CD4-positive, alpha-beta T cell treated with Interleukin-12 subunit alpha and Interleukin-12 subunit beta, for 1 hour (primary cell): ENCODE data around the gene GARIN5A.

Source experiments
- DNase-seq: peaks from one replicate; pipeline ENCODE4 v3.0.0-alpha.2; 2020

GARIN5A gene

DNA sequence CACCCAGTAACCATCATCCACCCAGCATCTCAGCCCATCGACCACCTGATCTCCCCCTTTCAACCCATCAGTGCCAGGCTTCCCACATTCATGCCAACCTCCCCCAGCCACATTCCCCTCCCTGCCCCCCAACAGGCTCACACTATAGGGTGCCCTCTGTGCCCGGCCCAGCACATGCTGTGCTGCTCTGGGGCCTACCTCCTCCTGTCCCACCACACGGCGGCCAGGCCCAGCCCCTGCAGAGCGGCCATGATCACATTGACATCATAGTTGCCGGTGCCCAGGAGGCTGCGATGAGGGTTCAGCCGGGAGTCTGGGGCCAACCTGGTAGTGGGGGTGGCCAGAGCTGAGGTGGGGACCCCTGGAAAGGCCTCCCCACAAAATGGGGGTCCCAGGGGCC is 30.7 kb upstream of the GARIN5A start:
- DNase-seq = no peak

DNA sequence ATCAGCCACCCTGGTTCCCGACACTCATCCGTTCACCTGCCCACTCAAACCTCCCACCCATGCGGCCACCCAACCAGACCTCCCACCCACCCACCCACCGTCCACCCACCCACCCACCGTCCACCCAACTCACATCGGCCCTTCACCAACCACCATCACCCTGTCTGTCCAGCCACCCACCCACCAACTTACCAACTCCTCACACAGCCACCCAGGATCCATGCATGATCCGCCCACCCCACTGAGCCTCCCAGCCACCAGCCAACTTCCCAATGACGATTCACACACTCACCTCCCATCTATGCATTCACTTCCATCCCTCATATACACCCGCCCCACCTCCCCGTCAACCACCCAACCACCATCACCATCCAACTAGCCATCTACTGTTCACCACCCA is 30.1 kb upstream of the GARIN5A start:
- no peak for DNase-seq

DNA sequence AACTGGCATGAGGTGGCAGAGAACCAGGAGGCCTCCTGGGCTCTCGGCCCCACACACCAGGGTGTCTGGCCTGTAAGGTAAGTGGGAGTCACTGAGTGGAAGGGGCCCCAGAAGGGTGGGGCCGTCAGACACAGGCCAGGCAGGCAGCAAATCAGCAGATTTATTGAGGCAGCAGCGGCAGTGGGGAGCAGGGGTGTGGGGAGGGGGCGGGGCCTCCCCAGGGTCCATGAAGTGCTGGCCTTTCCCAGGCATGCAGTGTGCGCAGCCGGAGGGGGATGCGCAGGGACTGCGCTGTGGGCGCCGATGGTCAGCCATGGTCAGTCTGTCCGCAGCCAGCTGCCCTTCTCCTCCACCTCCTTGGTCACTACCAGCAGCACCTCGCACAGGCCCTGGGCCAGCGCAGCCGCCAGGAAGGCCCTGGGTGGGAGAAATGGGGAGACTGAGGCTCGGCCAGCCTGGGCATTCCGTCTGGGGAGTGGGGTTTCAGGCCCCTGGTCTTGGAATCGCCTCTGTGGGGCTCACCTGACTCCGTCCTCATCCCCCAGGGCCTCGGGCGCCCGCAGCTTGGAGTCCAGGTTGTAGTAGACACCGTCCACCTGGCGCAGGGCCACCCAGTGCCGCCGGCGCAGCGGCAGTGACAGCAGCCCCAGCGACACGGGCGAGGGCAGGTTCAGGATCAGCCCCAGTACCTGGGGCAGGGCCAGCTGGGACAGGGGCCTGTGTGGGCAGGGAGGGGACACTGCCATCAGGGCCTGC is 29.4 kb upstream of the GARIN5A start:
- DNase-seq = no peak

DNA sequence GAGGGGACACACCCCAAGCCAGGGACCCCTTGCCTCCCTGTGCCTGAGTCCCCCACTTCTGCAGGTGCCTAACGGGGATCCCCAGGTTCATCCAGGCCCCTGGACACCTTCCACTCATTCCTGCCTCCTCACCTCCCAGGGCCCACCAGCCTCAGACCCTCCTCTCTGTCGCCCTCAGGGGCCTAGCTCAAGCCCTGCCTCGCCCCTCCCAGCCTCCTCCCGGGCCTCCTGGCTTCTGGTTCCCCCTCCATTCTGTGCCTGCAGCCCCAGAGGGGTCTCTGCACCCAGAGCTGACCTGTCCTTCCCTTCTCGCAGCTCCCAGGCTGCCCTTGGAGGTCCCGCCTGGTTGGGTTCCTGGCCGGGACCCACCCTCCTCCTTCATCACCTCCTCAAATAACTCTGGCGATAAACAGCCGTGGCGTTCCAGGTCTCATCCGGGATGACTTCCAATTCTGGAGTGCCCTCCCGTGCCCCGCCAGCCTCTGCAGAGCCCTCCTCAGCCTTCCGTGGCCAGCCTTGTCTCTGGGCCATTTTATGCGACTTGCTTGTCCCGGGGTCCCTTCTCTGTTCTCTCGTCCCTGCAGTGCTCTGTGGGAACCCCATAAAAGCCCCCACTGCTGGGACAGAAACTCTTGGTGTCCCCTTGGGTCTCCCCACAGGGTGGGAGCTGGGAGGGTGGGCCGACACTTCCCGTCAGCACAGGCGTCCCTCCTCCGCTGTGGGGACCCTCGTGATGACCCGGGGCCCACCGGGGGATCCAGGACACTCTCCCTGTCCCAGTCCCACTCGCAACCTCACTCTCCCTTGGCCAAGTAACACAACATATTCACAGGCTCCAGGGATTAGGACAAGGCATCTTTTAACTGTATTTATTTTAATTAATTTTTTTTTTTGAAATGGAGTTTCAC is 25.2 kb upstream of the GARIN5A start:
- no peak for DNase-seq

DNA sequence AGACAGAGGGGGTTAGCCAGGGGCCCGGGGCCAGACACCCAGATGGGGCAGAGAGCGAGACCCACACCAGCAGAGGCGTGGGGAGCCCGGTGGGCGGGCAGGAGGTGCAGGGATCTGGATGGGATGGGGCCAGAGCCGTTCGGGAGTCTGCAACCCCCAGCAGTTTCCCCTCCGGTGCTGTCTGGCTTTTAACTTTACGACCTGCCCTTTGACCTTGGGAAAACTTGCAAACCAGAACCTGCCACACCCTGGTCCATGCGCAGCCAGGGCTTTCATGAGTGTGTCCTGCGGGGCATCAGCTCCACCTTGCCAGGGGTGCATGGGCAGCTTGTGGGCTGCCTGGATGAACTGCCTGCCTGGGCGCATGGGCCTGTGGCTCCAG is 24.5 kb upstream of the GARIN5A start:
- no peak for DNase-seq

DNA sequence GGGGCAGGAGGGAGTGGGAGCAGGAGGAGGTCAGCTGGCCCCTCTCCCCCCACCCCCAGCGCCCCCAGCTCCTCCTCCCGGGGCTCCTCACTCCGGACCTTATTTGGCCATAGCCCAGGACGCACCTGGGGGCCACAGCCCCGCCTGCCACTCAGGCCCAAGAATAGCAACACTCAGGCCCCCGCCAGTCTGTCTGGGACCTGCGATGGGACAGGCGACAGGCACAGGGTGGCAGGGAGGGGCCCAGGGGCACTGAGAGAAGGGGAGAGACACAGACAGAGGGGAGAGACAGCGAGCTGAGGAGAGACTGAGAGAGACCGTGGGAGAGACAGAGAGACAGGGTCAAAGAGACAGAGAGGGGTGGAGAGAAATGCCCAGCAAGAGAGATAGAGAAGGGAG is 24.1 kb upstream of the GARIN5A start:
- DNase-seq = no peak

DNA sequence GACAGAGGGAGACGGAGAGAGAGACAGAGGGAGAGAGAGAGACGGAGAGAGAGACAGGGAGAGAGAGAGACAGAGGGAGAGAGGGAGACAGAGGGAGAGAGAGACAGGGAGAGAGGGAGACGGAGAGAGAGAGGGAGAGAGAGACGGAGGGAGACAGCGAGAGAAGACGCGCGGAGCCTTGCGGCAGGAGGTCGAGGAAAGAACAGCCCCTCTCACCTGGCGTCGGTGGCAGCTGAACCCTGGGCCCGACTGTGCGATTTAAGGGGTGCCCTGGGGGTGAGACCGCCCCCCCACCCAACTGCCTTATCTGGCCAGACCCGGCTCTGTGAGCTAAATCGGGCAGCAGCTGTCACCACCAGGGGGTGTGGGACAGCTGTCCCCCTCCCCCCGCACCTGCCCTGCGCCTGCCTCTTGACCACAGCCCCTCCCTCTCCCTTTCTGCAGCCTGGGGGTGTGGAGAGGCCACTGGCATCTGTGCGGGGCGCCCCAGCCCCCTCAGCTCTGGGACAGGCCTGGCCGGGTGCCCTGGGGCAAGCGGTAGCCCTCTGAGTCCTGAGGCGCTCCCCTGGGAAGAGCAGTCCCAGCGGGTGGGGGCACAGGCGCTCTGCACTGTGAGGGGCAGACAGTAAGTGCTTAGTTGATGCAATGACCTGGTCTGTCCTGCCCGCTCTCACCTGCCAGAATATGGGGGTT is 23.6 kb upstream of the GARIN5A start:
- no peak for DNase-seq

DNA sequence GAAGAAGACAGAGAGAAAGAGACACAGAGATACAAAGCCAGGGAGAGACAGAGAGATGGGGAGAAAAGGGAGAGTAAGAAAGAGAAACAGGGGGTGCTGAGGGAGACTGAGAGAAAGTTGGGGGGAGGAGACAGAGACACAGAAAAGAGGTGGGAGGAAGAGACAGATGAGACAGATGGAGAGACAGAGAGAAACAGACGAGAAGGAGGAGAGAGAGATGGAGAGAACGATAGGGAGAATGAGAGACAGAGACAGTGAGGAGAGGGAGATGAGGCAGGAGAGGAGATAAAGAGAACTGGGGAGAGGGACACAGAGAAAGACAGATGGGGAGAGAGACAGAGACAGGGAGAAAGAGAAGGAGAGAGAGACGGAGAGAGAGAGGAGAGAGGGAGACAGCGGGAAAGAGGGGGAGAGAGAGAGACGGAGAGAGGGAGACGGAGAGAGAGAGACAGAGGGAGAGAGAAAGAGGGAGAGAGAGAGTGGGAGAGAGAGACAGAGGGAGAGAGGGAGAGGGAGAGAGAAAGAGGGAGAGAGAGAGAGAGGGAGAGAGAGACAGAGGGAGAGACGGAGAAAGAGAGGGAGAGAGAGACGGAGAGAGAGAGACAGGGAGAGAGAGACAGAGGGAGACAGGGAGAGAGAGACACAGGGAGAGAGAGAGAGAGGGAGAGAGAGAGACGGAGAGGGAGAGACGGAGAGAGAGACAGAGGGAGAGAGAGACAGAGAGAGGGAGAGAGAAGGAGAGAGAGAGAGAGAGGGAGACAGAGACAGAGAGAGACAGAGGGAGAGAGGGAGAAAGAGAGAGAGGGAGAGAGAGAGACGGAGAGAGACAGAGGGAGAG is 21.8 kb upstream of the GARIN5A start:
- DNase-seq = no peak

DNA sequence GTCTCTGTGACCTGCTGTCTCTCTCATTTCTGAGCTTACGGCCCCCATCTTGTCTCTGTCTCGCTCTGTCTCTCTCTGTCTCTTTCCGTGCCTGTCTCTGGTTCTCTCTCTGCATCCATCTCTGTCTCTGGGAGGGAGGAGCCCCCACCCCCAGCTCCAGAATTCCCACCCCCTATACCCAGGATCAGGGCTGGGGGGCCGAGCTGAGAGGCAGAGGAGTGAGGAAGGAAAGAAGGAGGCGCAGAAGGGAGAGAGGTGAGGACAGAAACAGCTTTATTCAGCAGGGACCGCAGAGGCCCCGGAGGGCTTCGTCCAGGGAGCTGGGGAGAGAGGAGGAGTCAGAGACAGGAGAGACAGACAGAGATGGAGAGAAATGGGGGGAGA is 20.4 kb upstream of the GARIN5A start:
- DNase-seq = no peak

DNA sequence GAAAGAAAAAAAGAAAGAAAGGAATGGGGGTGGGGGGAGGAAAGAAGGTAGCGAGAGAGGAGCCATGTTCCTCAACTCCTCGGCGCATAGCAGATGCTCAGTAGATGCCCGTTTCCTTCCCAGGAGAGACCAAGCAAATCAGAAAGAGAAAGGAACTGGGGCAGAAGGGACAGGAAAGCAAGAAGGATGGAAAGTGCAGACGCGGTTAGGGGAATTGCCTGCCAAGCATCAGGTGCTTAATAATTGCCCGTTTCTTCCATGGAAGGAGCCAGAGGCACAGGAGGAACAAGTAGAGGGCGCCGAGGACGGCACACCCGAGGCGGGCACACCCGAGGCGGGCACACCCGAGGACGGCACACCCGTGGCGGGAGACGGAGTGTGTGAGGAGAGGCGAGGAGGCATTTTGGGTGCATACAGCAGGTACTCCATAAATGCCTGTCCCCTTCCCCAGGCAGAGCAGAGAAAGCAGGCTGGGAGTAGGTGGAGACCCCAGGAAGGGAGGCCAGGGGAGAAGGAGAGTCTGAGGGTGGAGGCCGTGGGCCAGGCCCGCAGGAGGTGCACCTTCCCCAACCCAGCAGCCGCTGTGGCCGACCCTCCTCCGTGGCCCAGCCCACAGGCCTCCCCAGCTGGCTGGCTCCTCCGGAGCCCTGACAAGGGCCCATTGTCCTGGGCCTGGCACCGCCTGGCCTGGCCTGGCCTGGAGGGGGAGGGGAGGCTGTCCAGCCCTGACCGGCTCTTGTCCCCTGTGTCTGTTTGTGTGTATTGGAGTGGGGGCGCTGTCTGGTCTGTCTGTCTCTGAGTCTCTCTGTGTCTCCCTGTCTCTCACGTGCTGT is 19.8 kb upstream of the GARIN5A start:
- DNase-seq = no peak

DNA sequence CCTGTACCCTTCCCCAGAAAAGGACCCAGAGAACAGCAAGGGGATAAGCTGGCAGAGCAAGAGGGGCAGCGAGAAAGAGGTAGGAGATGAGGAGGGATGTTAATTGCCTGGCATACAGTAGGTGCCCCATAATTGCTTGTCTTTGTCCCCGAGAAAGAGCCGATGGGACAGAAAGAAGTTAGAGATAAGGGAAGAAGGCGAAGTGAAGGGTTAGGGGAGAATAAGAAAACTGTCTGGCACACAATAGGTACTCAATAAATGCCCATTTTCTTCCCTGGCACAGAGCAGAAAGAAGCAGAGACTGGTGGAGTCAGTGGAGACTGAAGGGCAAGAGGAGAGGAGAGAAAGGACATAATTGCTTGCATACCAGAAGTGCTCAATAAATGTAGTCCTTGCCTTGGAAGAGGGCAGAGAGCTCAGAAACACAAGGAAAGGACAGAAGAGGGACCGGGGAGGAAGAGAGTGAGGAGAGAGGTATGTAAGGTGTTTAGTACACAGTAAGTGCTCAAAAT is 18.4 kb upstream of the GARIN5A start:
- DNase-seq = no peak

DNA sequence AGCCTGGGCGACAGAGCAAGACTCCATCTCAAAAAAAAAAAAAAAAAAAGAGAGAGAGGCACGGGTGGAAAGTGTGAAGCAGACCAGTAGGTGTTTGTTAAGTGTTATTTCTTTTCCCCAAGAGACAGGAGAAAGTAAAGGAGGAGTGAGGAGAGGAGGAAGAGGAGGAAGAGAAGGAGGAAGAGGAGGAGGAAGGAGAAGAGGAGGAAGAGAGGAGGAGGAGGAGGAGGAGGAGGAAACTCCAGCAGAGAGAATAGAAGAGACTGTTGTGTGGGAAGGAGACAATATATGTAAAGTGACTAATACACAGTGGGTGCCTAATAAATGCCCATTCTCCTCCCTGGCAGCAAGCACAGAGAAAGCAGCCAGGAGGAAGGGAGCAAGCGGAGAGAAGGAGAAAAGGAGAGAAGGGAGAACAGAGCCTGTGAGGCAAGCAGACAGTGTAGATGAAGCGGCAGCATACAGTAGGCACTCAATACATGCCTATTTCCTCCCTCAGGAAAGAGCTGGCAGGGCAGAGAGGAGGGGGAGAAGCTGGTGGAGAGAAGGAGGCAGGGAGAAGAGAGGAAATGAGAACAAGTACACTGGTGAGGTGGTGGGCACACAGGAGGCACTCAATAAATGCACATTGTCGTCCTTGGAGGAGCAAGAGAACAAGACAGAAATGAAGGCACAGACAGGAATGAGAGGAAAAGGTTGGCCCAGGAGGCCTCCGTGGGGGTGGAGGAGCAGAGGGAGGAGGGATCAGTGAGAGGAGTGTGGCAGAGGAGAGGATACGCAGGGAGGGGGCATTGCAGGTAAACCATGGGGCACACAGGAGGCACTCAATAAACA is 17.8 kb upstream of the GARIN5A start:
- no peak for DNase-seq

DNA sequence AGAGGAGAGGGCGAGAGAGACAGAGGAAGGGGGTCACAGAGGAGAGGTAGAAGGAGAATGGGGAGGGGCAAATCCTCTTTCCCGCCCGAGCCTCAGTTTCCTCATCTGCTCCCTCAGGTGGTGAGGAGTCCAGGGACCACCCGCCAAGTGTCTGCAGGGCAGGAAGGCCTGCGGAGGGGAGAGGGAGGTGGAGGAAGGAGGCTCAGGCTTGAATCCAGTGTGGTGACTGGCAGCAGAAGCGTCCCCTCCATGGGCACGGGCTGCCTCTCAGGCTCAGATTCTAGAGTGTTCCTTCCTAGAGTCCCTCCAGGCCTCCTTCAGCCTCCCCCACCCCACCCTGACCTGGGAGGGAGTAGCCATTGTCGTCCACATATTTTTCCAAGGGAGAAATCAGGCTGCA is 16.5 kb upstream of the GARIN5A start:
- DNase-seq = no peak

DNA sequence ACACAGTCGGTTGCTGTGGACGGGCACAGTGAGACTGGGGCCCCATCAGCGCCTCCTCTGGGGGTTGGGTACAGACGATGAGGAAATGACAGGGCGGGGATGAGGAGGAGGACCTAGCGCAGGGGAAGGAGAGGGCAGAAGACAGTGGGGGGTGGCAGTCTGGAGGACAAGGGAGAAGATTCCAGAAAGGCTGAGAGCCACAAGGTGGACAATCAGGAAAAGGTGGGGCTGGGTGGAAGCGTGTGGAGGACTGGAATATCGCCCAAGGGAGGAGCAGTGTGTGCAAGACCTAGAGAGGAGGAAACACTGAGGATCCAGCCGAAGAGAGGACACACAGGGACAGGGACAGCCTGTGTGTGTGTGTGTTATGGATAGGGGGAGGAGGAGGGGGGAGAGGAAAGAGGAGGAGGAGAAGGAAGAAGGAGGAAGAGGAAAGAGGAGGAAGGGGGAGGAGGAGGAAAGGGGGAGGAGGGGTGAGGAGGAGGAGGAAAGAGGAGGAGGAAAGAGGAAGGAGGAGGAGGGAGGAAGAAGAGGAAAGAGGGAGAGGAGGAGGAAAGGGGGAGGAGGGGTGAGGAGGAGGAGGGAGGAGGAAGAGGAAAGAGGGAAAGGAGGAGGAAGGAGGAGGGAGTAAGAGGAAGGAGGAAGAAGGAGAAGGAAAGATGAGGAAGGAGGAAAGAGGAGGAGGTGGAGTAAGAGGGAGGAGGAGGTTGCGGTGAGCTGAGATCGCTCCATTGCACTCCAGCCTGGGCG is 15.8 kb upstream of the GARIN5A start:
- DNase-seq = peak; percentile 25

DNA sequence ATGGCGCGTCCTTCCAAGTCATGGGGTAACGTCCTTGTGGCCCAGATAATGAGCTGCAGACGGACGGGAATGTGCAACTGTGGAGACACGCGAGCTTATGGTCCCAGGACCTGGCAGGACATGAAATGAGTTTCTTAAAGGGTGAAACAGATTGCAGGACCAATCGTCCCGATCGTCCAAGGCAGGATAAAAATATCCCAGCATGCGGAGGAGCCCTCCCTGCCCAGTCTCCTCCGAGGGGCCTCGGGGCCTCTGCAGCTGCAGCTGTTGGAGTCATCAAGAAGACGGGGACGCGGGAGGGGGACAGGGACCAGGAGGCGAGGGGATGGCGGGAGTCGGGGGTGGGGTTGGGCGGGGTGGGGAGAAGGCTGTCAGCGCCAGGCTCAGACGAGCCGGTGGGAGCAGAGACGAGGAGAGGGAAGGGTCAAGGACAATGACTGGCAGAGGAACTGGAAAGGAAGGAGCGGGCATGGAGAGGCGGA is 14.4 kb upstream of the GARIN5A start:
- DNase-seq = no peak

DNA sequence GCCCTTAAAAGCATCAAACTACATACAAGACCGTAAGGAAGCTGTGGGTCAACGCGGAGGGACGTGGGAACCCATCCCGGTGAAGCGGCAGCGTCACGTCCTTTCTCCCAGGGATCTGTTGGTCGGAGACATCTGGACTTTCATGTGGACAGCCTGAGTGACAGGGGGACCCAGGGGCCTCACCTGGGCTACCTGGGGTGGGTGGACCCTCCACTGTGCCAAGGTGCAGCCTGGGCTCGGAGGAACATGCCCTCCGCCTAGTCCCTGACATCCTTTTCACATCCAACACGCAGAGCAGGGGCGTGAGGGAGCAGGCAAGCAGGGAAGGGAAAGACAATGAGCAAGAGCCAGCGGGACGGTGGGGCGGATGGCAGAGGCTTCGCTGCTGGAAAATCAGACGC is 13.8 kb upstream of the GARIN5A start:
- no peak for DNase-seq

DNA sequence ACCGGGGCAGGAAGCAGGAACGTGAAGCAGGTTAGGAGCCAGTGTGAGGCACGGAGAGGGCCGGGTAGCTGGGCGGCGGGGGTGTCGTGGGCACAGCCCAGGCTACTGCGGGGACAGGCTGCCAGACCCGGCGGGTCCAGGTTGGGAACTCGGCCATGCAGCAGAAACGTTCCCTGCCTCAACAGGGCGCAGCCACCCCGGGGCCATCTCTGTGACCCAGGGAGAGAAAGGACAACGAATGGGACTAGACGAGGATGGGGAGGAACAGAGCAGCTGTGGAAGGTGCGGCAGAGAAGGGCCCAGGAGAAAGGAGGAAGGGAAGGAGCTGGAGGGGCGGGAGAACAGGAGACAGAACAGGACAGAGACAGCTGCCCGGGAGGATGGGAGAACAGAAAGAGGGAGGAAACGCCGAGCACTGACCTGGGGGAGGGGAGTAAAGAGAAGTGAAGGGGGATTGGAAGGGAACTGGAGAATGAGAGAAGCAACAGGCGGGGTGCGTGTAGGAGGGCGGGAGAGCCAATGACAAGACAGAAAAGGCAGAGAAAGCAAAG is 12.9 kb upstream of the GARIN5A start:
- no peak for DNase-seq

DNA sequence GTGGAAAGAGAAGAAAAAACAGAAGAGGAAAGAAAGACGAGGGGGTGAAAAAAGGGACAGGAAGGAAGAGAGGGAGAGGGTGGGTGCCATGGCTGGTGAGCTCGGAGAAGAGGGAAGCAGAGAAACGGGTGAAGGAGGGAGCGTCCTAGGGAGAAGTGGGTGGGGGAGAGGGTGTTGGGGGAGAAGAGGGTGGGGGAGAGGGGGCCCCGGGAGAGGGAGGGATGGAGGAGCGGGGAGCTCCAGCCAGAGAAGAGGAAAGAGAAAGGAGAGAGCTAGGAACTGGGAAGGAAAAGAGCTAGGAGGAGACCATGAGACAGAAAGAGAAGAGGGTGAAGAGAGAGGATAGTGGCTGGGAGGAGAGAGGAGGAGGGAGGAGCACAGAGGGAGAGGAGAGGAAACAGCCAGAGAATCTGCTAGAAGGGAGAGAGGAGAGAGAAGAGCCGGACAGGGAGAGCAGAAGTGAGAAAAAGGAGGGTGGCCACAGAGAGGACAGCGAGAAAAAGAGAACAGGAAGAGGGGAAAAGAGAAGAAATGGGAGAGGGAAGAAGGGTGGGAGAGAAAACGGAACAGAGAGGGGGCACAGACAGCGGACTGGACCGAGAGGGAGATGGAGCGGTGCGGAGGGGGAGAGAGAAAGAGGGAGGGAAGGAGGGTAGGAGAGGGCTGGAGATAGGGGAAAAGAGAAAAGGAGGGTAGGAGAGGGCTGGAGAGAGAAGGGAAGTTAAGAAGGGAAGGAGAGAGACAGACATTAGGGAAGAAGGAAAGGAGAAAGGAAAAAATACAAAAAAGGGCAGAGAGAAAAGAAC is 11.9 kb upstream of the GARIN5A start:
- DNase-seq = no peak
